Measurements from ENCODE around the gene ACAP3. TPM values are rescaled to one million over a fixed set of nuclear protein-coding genes. Genes with fewer than 3 reads are reported as not detected.

ACAP3 gene
- total and polyA plus RNA-seq, 4 donors = 18.7 to 62.8 (median 37.8) TPM

DNA sequence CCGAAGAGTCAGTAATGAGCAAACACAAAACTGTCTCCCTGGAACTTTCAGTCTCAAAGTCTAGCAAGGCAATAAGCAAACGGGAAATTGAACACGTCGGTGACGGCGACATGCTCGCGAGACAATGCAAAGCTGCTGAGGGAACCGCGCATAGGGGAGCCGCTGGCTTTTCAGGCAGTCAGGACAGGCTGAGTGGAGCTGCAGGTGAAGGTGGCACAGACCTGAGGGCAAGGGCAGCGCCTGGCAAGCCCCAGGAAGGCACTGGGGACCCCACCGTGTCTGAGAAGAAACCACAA is 11.9 kb upstream of the ACAP3 start:
- H3K36me3 ChIP-seq (ENCODE audit: control insufficient read depth in 4 of 4, insufficient read depth in 4 of 4, low read length in 4 of 4) = peaks cover 0 to 38% (median 14%) of the 10 kb centered on the region in 4 donors
- 85 to 94% methylated on average over 13 of the region's 13 CpGs for WGBS, 2 donors
- ATAC-seq (ENCODE audit: insufficient read depth, low FRiP score) (no peak), DNase-seq (no peak)
- H3K27ac ChIP-seq (ENCODE audit: low read depth in 1 of 2, low read length in 1 of 2) = no peak overlapping the region
- H3K9me3 ChIP-seq (ENCODE audit: control insufficient read depth in 4 of 4, insufficient read depth in 3 of 4, low read length in 3 of 4) = no peaks in the 10 kb centered on the region
- TF ChIP-seq, protein P1, sequence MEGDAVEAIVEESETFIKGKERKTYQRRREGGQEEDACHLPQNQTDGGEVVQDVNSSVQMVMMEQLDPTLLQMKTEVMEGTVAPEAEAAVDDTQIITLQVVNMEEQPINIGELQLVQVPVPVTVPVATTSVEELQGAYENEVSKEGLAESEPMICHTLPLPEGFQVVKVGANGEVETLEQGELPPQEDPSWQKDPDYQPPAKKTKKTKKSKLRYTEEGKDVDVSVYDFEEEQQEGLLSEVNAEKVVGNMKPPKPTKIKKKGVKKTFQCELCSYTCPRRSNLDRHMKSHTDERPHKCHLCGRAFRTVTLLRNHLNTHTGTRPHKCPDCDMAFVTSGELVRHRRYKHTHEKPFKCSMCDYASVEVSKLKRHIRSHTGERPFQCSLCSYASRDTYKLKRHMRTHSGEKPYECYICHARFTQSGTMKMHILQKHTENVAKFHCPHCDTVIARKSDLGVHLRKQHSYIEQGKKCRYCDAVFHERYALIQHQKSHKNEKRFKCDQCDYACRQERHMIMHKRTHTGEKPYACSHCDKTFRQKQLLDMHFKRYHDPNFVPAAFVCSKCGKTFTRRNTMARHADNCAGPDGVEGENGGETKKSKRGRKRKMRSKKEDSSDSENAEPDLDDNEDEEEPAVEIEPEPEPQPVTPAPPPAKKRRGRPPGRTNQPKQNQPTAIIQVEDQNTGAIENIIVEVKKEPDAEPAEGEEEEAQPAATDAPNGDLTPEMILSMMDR (IDR thresholded peaks at IDR 0.05; ENCODE audit: control extremely low read depth, extremely low read depth) = no peak
- H3K27me3 ChIP-seq (ENCODE audit: control insufficient read depth in 3 of 3, insufficient read depth in 3 of 3, low read length in 2 of 3) = no peaks in the 10 kb centered on the region
- peaks cover 0 to 9% (median 7%) of the 10 kb centered on the region in 5 donors for H3K4me1 ChIP-seq (ENCODE audit: control insufficient read depth in 5 of 5, insufficient read depth in 5 of 5, low read length in 5 of 5)
- H3K9ac ChIP-seq (ENCODE audit: insufficient read depth in 1 of 2, low read length in 2 of 2) = no peak overlapping the region
- no peak overlapping the region for H3K4me3 ChIP-seq

DNA sequence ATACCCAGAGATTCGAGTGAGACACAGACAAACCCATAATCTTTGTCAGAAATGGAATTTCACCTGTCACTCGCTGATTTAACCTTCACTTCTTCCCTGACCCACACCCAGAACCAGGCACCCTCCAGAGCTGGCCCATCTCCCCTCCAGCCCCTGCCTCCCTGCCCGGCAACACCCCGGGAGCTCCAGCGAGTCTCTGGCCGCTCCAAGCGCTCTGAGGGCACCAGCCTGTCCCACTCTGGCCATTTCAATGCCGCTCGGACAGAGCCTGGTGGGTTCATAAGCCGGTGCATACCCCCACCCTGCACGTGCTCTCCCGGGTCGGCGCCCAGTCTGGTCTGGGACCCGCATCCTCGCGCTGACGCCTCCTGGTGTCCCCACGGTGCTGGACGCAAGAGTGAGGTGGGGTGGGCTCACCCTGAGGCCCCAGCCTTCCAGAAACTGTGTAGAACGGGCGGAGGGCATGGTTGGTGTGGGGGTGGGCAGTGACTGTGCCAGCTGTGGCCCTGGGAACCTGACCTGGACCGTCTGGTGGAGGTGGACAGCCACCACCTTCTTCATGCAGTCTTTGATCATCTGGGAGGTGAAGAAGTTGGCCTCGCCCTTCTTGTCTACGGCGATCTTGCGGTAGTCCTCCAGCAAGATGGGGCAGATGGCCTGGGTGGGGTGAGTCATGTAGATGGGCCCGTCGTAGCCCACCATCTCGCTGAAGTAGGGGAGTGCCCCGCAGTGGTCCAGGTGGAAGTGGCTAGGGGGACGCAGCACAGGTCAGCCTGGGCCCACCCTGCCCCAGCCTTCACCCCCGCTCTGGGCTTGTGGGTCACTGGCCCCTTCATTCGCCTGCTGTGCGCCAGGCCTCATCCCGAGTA is 11.3 kb upstream of the ACAP3 start:
- no peaks in the 10 kb centered on the region for H3K27me3 ChIP-seq (ENCODE audit: control insufficient read depth in 3 of 3, insufficient read depth in 3 of 3, low read length in 2 of 3)
- no peaks in the 10 kb centered on the region for H3K9me3 ChIP-seq (ENCODE audit: control insufficient read depth in 4 of 4, insufficient read depth in 3 of 4, low read length in 3 of 4)
- ATAC-seq (ENCODE audit: insufficient read depth, low FRiP score) (no peak), DNase-seq (no peak)
- peaks cover 0 to 9% (median 7%) of the 10 kb centered on the region in 5 donors for H3K4me1 ChIP-seq (ENCODE audit: control insufficient read depth in 5 of 5, insufficient read depth in 5 of 5, low read length in 5 of 5)
- peaks cover 0 to 44% (median 16%) of the 10 kb centered on the region in 4 donors for H3K36me3 ChIP-seq (ENCODE audit: control insufficient read depth in 4 of 4, insufficient read depth in 4 of 4, low read length in 4 of 4)
- peak overlapping the region in 1 of 2 donors; percentile 78 for H3K27ac ChIP-seq (ENCODE audit: low read depth in 1 of 2, low read length in 1 of 2)
- TF ChIP-seq, protein P1 (IDR thresholded peaks at IDR 0.05; ENCODE audit: control extremely low read depth, extremely low read depth) = no peak
- no peak overlapping the region for H3K4me3 ChIP-seq
- H3K9ac ChIP-seq (ENCODE audit: insufficient read depth in 1 of 2, low read length in 2 of 2) = no peak overlapping the region
- 90 to 93% methylated on average over 35 to 36 of the region's 36 CpGs for WGBS, 2 donors

DNA sequence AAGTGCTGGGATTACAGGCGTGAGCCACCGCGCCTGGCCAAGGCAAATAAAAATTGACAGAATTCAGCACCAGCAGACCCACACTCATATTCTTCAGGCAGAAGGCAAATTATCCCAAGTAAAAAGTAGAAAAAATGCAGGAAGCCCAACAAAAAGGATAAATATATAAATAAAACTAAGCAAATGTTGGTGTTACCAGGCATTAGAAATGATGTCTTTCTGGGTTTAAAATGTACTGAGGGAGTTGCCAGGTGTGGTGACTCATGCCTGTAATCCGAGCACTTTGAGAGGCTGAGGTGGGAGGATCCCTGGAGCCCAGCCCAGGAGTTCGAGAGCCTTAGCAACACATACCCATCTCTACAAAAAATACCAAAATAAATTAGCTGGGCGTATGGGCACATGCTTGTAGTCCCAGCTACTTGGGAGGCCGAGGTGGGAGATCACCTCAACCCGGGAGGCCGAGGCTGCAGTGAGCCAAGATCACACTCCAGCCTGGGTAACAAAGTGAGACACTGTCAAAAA is 10.5 kb upstream of the ACAP3 start:
- Histone ChIP-seq H3K9ac (ENCODE audit: insufficient read depth in 1 of 2, low read length in 2 of 2) (no peak overlapping the region), H3K27ac (ENCODE audit: low read depth in 1 of 2, low read length in 1 of 2) (peak overlapping the region in 1 of 2 donors; percentile 35)

More for the DNA sequence above, 10.5 kb upstream of the ACAP3 start:
- H3K27me3 ChIP-seq (ENCODE audit: control insufficient read depth in 3 of 3, insufficient read depth in 3 of 3, low read length in 2 of 3) = no peaks in the 10 kb centered on the region
- H3K9me3 ChIP-seq (ENCODE audit: control insufficient read depth in 4 of 4, insufficient read depth in 3 of 4, low read length in 3 of 4) = no peaks in the 10 kb centered on the region
- ATAC-seq (ENCODE audit: insufficient read depth, low FRiP score) (peak; percentile 66), DNase-seq (peak in 2 of 3 donors; percentile 31 to 49)
- peaks cover 0 to 7% (median 2%) of the 10 kb centered on the region in 5 donors for H3K4me1 ChIP-seq (ENCODE audit: control insufficient read depth in 5 of 5, insufficient read depth in 5 of 5, low read length in 5 of 5)
- no peak overlapping the region for H3K4me3 ChIP-seq
- TF ChIP-seq, protein P1 (IDR thresholded peaks at IDR 0.05; ENCODE audit: control extremely low read depth, extremely low read depth) = no peak
- 67 to 88% methylated on average over 9 of the region's 9 CpGs for WGBS, 2 donors
- H3K36me3 ChIP-seq (ENCODE audit: control insufficient read depth in 4 of 4, insufficient read depth in 4 of 4, low read length in 4 of 4) = peaks cover 0 to 52% (median 16%) of the 10 kb centered on the region in 4 donors

Data from lung (tissue), 12 donors.